Caco-2 (cell line): ENCODE results near the gene DNMT3L. TPM values are rescaled to one million over a fixed set of nuclear protein-coding genes. Genes with fewer than 3 reads are reported as not detected.

Experiments
- BruUV-seq: library from RNA; stranded (reverse); fragments of 400-500 nt; replicated peaks from 2 replicates; lab custom pipeline; 2021; lab: Mats Ljungman, UMichigan
- CTCF ChIA-PET: fragments of 300-600 bp; sonication (Branson Sonifier 250); formaldehyde crosslinking; loops from one replicate; lab custom pipeline; 2022; ENCODE audit warnings: antibody characterized with exemption; lab: Charles Lee
- POLR2A ChIA-PET: fragments of 300-600 bp; sonication (Branson Sonifier 250); formaldehyde crosslinking; loops from one replicate; lab custom pipeline; 2022; ENCODE audit warnings: antibody characterized with exemption; lab: Charles Lee
- DNase-seq, 2 experiments: peaks; one replicate each; pipeline versions ENCODE4 v3.0.0 to v3.0.0-alpha.2; 2020 to 2022
- H3K27me3 ChIP-seq: replicated peaks from 2 replicates; pipeline ENCODE4 v1.6.0; 2011; ENCODE audit warnings: low read length; ENCODE audit not compliant: control insufficient read depth, insufficient read depth
- H3K36me3 ChIP-seq: 2 replicates; pipeline ENCODE4 v1.5.1; 2011; ENCODE audit warnings: low read length; ENCODE audit not compliant: control insufficient read depth, insufficient read depth
- H3K4me1 ChIP-seq: fragments of 250-450 bp; sonication (Bioruptor Pico); 2 replicates; pipeline ENCODE4 v1.5.1; 2020; ENCODE audit warnings: mild to moderate bottlenecking
- H3K4me3 ChIP-seq: 2 replicates; pipeline ENCODE4 v1.5.1; 2011; ENCODE audit warnings: low read depth, mild to moderate bottlenecking, control low read depth, low read length
- H3K9me3 ChIP-seq: fragments of 250-450 bp; sonication (Bioruptor Pico); 2 replicates; pipeline ENCODE4 v1.5.1; 2020; ENCODE audit warnings: mild to moderate bottlenecking, moderate library complexity
- H3K27ac Mint-ChIP-seq: one replicate; pipeline ENCODE4 v1.8.0; 2022; ENCODE audit warnings: mixed read lengths; ENCODE audit not compliant: unreplicated experiment
- H3K27me3 Mint-ChIP-seq: one replicate; pipeline ENCODE4 v1.8.0; 2022; ENCODE audit warnings: mixed read lengths; ENCODE audit not compliant: insufficient read depth, unreplicated experiment
- H3K36me3 Mint-ChIP-seq: one replicate; pipeline ENCODE4 v1.8.0; 2022; ENCODE audit warnings: mild to moderate bottlenecking, mixed read lengths; ENCODE audit not compliant: insufficient read depth, unreplicated experiment
- H3K4me1 Mint-ChIP-seq: one replicate; pipeline ENCODE4 v1.8.0; 2022; ENCODE audit warnings: low read depth, mixed read lengths; ENCODE audit not compliant: unreplicated experiment
- H3K4me3 Mint-ChIP-seq: one replicate; pipeline ENCODE4 v1.8.0; 2022; ENCODE audit warnings: mild to moderate bottlenecking, moderate library complexity, mixed read lengths; ENCODE audit not compliant: unreplicated experiment
- H3K9me3 Mint-ChIP-seq: one replicate; pipeline ENCODE4 v1.8.0; 2022; ENCODE audit warnings: mixed read lengths; ENCODE audit not compliant: unreplicated experiment
- CTCF ChIP-seq, 2 experiments: fragments of 200-600 bp in 1 of 2; IDR thresholded peaks; 1 replicate in 1 of 2; 2 replicates in 1 of 2; pipeline versions ENCODE4 v1.5.1 to v1.8.0; 2011 to 2022; ENCODE audit warnings: antibody characterized with exemption in 1 of 2, control low read depth in 1 of 2, inconsistent platforms in 1 of 2, low read depth in 1 of 2, low read length in 1 of 2, mild to moderate bottlenecking in 1 of 2, moderate library complexity in 1 of 2; ENCODE audit not compliant: insufficient read depth in 1 of 2, severe bottlenecking in 1 of 2, unreplicated experiment in 1 of 2
- intact Hi-C: fragments of 100-400 bp; cut with micrococcal nuclease; formaldehyde crosslinking; loops from one replicate; pipeline ENCODE4 v1.10.0; 2022; ENCODE audit not compliant: unreplicated experiment
- total RNA-seq: library from RNA; stranded (reverse); gene quantifications from 2 replicates; pipeline ENCODE4 v1.2.3, GENCODE V29; 2022

The DNMT3L gene
- total RNA-seq, 1 experiment from 2014 or later = 0.95 TPM

- H3K4me3 Mint-ChIP-seq = no peak overlapping the region
- ChIA-PET POLR2A (no interaction called here), CTCF (no interaction called here)
- Histone ChIP-seq H3K4me1 (no peaks in the 10 kb centered on the region), H3K9me3 (no peaks in the 10 kb centered on the region), H3K27me3 (no peaks in the 10 kb centered on the region), H3K36me3 (no peaks in the 10 kb centered on the region), H3K4me3 (no peak overlapping the region)
- no TSS peak for BruUV-seq
- H3K9me3 Mint-ChIP-seq = no peaks in the 10 kb centered on the region
- H3K27ac Mint-ChIP-seq = no peak overlapping the region
- intact Hi-C loops = no loop called here
- TF ChIP-seq CTCF (IDR thresholded peaks at IDR 0.05; ENCODE audit: insufficient read depth in 1 of 2, low read depth in 1 of 2, low read length in 1 of 2, severe bottlenecking in 1 of 2, unreplicated experiment in 1 of 2) = no peak
- no peaks in the 10 kb centered on the region for H3K4me1 Mint-ChIP-seq
- H3K36me3 Mint-ChIP-seq = no peaks in the 10 kb centered on the region
- no peak for DNase-seq
- H3K27me3 Mint-ChIP-seq = no peaks in the 10 kb centered on the region
These were observed 26.8 kb upstream of the DNMT3L start for GRCh38 chr21:44288251-44289110.

- BruUV-seq = no TSS peak
- no peak overlapping the region for H3K27ac Mint-ChIP-seq
- ChIA-PET CTCF (no interaction called here), POLR2A (no interaction called here)
- intact Hi-C loops = no loop called here
- Histone ChIP-seq H3K27me3 (no peaks in the 10 kb centered on the region), H3K4me3 (no peak overlapping the region), H3K9me3 (no peaks in the 10 kb centered on the region), H3K36me3 (no peaks in the 10 kb centered on the region), H3K4me1 (no peaks in the 10 kb centered on the region)
- no peak for TF ChIP-seq CTCF (IDR thresholded peaks at IDR 0.05; ENCODE audit: insufficient read depth in 1 of 2, low read depth in 1 of 2, low read length in 1 of 2, severe bottlenecking in 1 of 2, unreplicated experiment in 1 of 2)
- no peaks in the 10 kb centered on the region for H3K36me3 Mint-ChIP-seq
- no peaks in the 10 kb centered on the region for H3K9me3 Mint-ChIP-seq
- DNase-seq = no peak
- H3K27me3 Mint-ChIP-seq = no peaks in the 10 kb centered on the region
- no peaks in the 10 kb centered on the region for H3K4me1 Mint-ChIP-seq
- H3K4me3 Mint-ChIP-seq = no peak overlapping the region
These were observed 25.3 kb upstream of the DNMT3L start for GRCh38 chr21:44286716-44287632.

GRCh38 chr21:44286086-44286715 lies 24.5 kb upstream of the DNMT3L start:
- no peaks in the 10 kb centered on the region for H3K36me3 Mint-ChIP-seq

More at GRCh38 chr21:44286086-44286715, 24.5 kb upstream of the DNMT3L start:
- no peak overlapping the region for H3K4me3 Mint-ChIP-seq
- no TSS peak for BruUV-seq
- H3K4me1 Mint-ChIP-seq = no peaks in the 10 kb centered on the region
- CTCF ChIA-PET = no interaction called here
- H3K36me3 ChIP-seq = no peaks in the 10 kb centered on the region
- H3K9me3 ChIP-seq = no peaks in the 10 kb centered on the region
- POLR2A ChIA-PET = no interaction called here
- no peak overlapping the region for H3K4me3 ChIP-seq
- H3K9me3 Mint-ChIP-seq = no peaks in the 10 kb centered on the region
- H3K27ac Mint-ChIP-seq = no peak overlapping the region
- H3K27me3 Mint-ChIP-seq = no peaks in the 10 kb centered on the region
- DNase-seq = no peak
- H3K27me3 ChIP-seq = no peaks in the 10 kb centered on the region
- intact Hi-C loops = no loop called here
- no peaks in the 10 kb centered on the region for H3K4me1 ChIP-seq
- no peak for TF ChIP-seq CTCF (IDR thresholded peaks at IDR 0.05; ENCODE audit: insufficient read depth in 1 of 2, low read depth in 1 of 2, low read length in 1 of 2, severe bottlenecking in 1 of 2, unreplicated experiment in 1 of 2)
